GM10266 (cell line): ENCODE data around the gene CHD5.
A peak's percentile ranks its signal among the peaks of the same experiment; 100 is the strongest.

Source experiments
- DNase-seq: peaks from one replicate; pipeline ENCODE4 v3.0.0; 2012; ENCODE audit errors: extremely low spot score
- CTCF ChIP-seq: IDR thresholded peaks from 2 replicates; pipeline ENCODE4 v1.5.1; 2012; ENCODE audit warnings: mild to moderate bottlenecking, low read depth; ENCODE audit not compliant: control insufficient read depth, insufficient read depth; ENCODE audit errors: missing control alignments

CHD5 gene

GRCh38 chr1:6218375-6219164 lies 38.4 kb upstream of the CHD5 start:
- DNase-seq = no peak
- no peak for TF ChIP-seq CTCF

- DNase-seq = peak; percentile 46
- TF ChIP-seq CTCF = no peak
These were observed 32.3 kb upstream of the CHD5 start for GRCh38 chr1:6212193-6212959.

GRCh38 chr1:6211731-6212130 lies 31.6 kb upstream of the CHD5 start:
- no peak for DNase-seq
- TF ChIP-seq CTCF = no peak

- DNase-seq = no peak
- TF ChIP-seq CTCF = no peak
These were observed 30.7 kb upstream of the CHD5 start for GRCh38 chr1:6210591-6211355.

- no peak for TF ChIP-seq CTCF
- peak; percentile 51 for DNase-seq
These were observed 29.8 kb upstream of the CHD5 start for GRCh38 chr1:6209661-6210580.
